MM.1S (cell line): ENCODE data around the gene PSMD1.

Experiments
- DNase-seq: peaks from one replicate; pipeline ENCODE4 v3.0.0-alpha.2; 2015
- H2AFZ ChIP-seq: fragments of 300-600 bp; sonication (generic); 2 replicates; pipeline ENCODE4 v1.6.0; 2016; ENCODE audit warnings: antibody characterized with exemption, low read length
- H3F3A ChIP-seq: fragments of 300-600 bp; sonication (generic); 2 replicates; pipeline ENCODE4 v1.6.1; 2016; ENCODE audit warnings: mild to moderate bottlenecking, antibody characterized with exemption, low read length, moderate library complexity, mixed read lengths; ENCODE audit not compliant: insufficient read depth
- H3K27ac ChIP-seq: fragments of 300-600 bp; sonication (generic); 2 replicates; pipeline ENCODE4 v1.5.1; 2016; ENCODE audit warnings: mild to moderate bottlenecking, low read length
- H3K27me3 ChIP-seq: fragments of 300-600 bp; sonication (generic); replicated peaks from 2 replicates; pipeline ENCODE4 v1.6.0; 2016; ENCODE audit warnings: low read length; ENCODE audit not compliant: insufficient read depth
- H3K36me3 ChIP-seq: fragments of 300-600 bp; sonication (generic); replicated peaks from 2 replicates; pipeline ENCODE4 v1.6.1; 2016; ENCODE audit warnings: mild to moderate bottlenecking, low read length, mixed read lengths; ENCODE audit not compliant: insufficient read depth
- H3K4me1 ChIP-seq: fragments of 300-600 bp; sonication (generic); 2 replicates; pipeline ENCODE4 v1.6.1; 2016; ENCODE audit warnings: low read length, mixed read lengths
- H3K4me2 ChIP-seq: fragments of 300-600 bp; sonication (generic); 2 replicates; pipeline ENCODE4 v1.6.0; 2016; ENCODE audit warnings: low read depth, low read length
- H3K4me3 ChIP-seq: fragments of 300-600 bp; sonication (generic); 2 replicates; pipeline ENCODE4 v1.5.1; 2016; ENCODE audit warnings: low read length, mixed read lengths
- H3K79me2 ChIP-seq: fragments of 300-600 bp; sonication (generic); 2 replicates; pipeline ENCODE4 v1.6.1; 2016; ENCODE audit warnings: mixed run types, low read length, mixed read lengths
- H3K9ac ChIP-seq: fragments of 300-600 bp; sonication (generic); 2 replicates; pipeline ENCODE4 v1.6.1; 2016; ENCODE audit warnings: low read length, mixed read lengths
- H3K9me2 ChIP-seq: fragments of 300-600 bp; sonication (generic); replicated peaks from 2 replicates; pipeline ENCODE4 v1.6.1; 2016; ENCODE audit warnings: mild to moderate bottlenecking, low read length, mixed read lengths; ENCODE audit not compliant: insufficient read depth
- H3K9me3 ChIP-seq: fragments of 300-600 bp; sonication (generic); replicated peaks from 2 replicates; pipeline ENCODE4 v1.6.1; 2016; ENCODE audit warnings: mild to moderate bottlenecking, low read length, mixed read lengths; ENCODE audit not compliant: insufficient read depth
- H4K20me1 ChIP-seq: fragments of 300-600 bp; sonication (generic); 2 replicates; pipeline ENCODE4 v1.6.1; 2016; ENCODE audit warnings: mild to moderate bottlenecking, low read length, moderate library complexity, mixed read lengths; ENCODE audit not compliant: insufficient read depth
- EZH2 ChIP-seq: fragments of 300-600 bp; sonication (generic); optimal IDR thresholded peaks from 2 replicates; pipeline ENCODE3; 2017; ENCODE audit warnings: low read depth, mild to moderate bottlenecking, antibody characterized with exemption, low read length, mixed read lengths
- EZH2phosphoT487 ChIP-seq: fragments of 300-600 bp; sonication (generic); IDR thresholded peaks from 2 replicates; pipeline ENCODE4 v1.6.1; 2018; ENCODE audit warnings: antibody characterized with exemption, low read length
- TF ChIP-seq, protein P1 (sequence below): fragments of 300-600 bp; sonication (generic); IDR thresholded peaks from 2 replicates; pipeline ENCODE4 v1.5.1; 2016; ENCODE audit warnings: antibody characterized with exemption, low read length, mixed read lengths

The PSMD1 gene

DNA sequence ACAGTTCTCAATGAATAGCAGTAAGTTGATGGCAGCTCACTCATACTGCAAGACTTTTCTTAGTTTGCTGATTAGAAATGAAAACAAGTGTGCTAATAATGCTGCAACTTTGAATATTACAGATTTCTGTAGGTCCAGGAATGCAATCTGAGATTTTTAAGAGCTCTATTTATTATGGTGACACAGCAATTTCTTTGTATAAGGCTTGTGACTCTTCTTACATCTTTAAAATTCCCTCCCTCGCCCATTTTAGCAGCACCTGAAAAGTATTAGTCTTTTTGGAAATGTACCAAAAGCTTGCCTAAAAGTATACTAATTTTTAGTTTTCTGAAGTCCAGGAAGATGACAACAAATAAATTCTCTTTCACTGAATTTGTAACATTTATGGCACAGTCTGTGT is 72.5 kb downstream of the PSMD1 start:
- H3K4me1 ChIP-seq: no peaks in the 10 kb centered on the region
- H3K9me3 ChIP-seq: no peaks in the 10 kb centered on the region
- DNase-seq: no peak
- peaks cover 52% of the 10 kb centered on the region for H3K79me2 ChIP-seq
- no peaks in the 10 kb centered on the region for H3K9me2 ChIP-seq
- H3K27me3 ChIP-seq: no peaks in the 10 kb centered on the region
- TF ChIP-seq, protein P1, sequence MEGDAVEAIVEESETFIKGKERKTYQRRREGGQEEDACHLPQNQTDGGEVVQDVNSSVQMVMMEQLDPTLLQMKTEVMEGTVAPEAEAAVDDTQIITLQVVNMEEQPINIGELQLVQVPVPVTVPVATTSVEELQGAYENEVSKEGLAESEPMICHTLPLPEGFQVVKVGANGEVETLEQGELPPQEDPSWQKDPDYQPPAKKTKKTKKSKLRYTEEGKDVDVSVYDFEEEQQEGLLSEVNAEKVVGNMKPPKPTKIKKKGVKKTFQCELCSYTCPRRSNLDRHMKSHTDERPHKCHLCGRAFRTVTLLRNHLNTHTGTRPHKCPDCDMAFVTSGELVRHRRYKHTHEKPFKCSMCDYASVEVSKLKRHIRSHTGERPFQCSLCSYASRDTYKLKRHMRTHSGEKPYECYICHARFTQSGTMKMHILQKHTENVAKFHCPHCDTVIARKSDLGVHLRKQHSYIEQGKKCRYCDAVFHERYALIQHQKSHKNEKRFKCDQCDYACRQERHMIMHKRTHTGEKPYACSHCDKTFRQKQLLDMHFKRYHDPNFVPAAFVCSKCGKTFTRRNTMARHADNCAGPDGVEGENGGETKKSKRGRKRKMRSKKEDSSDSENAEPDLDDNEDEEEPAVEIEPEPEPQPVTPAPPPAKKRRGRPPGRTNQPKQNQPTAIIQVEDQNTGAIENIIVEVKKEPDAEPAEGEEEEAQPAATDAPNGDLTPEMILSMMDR: no peak
- no peak for TF ChIP-seq EZH2
- no peak for TF ChIP-seq EZH2phosphoT487
- no peaks in the 10 kb centered on the region; the same call in 1 of the 2 replicates for H4K20me1 ChIP-seq
- H3K27ac ChIP-seq: no peak overlapping the region
- no peak overlapping the region for H2AFZ ChIP-seq
- H3K4me2 ChIP-seq: no peak overlapping the region
- no peaks in the 10 kb centered on the region for H3K36me3 ChIP-seq
- no peaks in the 10 kb centered on the region for H3F3A ChIP-seq
- H3K9ac ChIP-seq: no peak overlapping the region
- H3K4me3 ChIP-seq: no peak overlapping the region

DNA sequence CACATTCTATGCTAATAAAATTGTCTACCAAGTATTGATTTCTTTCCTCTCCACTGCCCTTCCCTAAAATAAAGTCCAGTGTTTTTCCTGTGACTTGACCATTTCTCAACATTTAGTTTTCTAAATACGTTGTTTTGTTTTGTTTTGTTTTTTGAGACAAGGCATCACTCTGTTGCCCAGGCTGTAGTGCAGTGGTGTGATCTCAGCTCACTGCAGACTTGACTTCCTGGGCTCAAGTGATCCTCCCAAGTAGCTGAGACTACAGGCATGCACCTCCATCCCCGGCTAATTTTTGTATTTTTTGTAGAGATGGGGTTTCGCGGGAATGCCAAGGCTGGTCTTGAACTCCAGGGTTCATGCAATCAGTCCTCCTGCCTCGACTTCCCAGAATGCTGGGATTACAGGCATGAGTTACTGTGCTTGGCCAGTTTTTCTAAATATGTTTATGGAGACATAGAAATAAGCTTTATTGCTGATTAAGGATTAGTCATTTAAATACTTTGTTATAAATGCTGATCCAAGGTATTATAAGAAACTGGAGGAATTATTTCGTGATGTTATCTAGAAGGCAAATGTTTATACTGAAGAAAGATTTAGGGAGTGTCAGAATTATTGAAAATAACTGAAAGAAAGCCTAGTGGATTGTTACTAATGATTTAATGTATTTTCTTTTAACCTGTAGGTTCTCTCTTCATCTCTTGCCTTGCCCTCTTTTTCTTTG is 73.8 kb downstream of the PSMD1 start:
- H3F3A ChIP-seq: no peaks in the 10 kb centered on the region
- H3K9me2 ChIP-seq: no peaks in the 10 kb centered on the region
- H2AFZ ChIP-seq: no peak overlapping the region
- no peaks in the 10 kb centered on the region for H3K36me3 ChIP-seq
- H4K20me1 ChIP-seq: no peaks in the 10 kb centered on the region; the same call in 1 of the 2 replicates
- H3K9me3 ChIP-seq: no peaks in the 10 kb centered on the region
- TF ChIP-seq EZH2phosphoT487 (no peak), EZH2 (no peak)
- TF ChIP-seq, protein P1: no peak
- no peak overlapping the region for H3K4me3 ChIP-seq
- H3K27ac ChIP-seq: no peak overlapping the region
- H3K9ac ChIP-seq: no peak overlapping the region
- no peaks in the 10 kb centered on the region for H3K27me3 ChIP-seq
- DNase-seq: no peak
- H3K4me2 ChIP-seq: no peak overlapping the region
- H3K79me2 ChIP-seq: peaks cover 51% of the 10 kb centered on the region
- no peaks in the 10 kb centered on the region for H3K4me1 ChIP-seq

DNA sequence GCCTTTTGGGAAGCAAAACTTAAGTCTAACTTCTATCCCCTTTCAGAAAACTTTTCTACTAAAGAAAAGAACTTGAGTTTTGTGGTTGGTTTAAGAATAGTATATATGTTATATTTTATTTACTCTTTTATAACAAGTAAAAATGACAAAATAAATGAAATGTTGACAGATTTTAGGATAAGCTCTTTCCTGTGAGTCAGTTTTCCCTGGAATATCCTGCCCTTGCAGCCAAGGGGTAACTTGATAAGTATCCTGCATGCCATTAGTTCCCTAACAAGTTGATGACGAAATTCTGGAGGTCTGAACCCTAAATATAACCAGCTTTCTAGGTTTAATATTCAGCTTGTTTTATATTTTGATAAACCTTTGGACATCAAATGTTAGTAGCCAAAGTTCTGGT is 75.5 kb downstream of the PSMD1 start:
- Histone ChIP-seq H4K20me1 (no peaks in the 10 kb centered on the region; the same call in 1 of the 2 replicates), H3K9ac (no peak overlapping the region), H3K36me3 (no peaks in the 10 kb centered on the region), H3K27me3 (no peaks in the 10 kb centered on the region), H2AFZ (no peak overlapping the region), H3K4me3 (no peak overlapping the region), H3K79me2 (peaks cover 61% of the 10 kb centered on the region), H3F3A (no peaks in the 10 kb centered on the region), H3K4me2 (no peak overlapping the region), H3K9me2 (no peaks in the 10 kb centered on the region), H3K4me1 (no peaks in the 10 kb centered on the region), H3K9me3 (no peaks in the 10 kb centered on the region), H3K27ac (no peak overlapping the region)
- TF ChIP-seq, protein P1: no peak
- TF ChIP-seq EZH2 (no peak), EZH2phosphoT487 (no peak)
- DNase-seq: no peak
